A549 (cell line): ENCODE results near the gene HOXC10. TPM values are rescaled to one million over a fixed set of nuclear protein-coding genes. Genes with fewer than 3 reads are reported as not detected.

Source experiments
- ATAC-seq, 2 experiments: fragments of 200-7000 bp in 1 of 2; fragments of >200 bp in 1 of 2; cut with Nextera tagmentation in 1 of 2; cut with Tn5 transposase in 1 of 2; 3 replicates each; pipeline versions ENCODE4 v1.8.0 to v1.9.1; 2018 to 2020; ENCODE audit warnings: mild to moderate bottlenecking in 1 of 2, moderate library complexity in 1 of 2
- CTCF ChIA-PET: fragments of 300-600 bp; sonication (Branson Sonifier 250); formaldehyde crosslinking; extraction: SDS; loops from one replicate; lab custom pipeline; 2021; ENCODE audit warnings: antibody characterized with exemption, inconsistent platforms; lab: Yijun Ruan, JAX
- POLR2A ChIA-PET: fragments of 350-600 bp; formaldehyde crosslinking; extraction: SDS; loops from one replicate; lab custom pipeline; 2021; ENCODE audit warnings: antibody characterized with exemption, inconsistent platforms; lab: Yijun Ruan, JAX
- DNase-seq, 2 experiments: peaks; one replicate each; pipeline versions ENCODE4 v3.0.0 to v3.0.0-alpha.2; 2011 to 2016; ENCODE audit warnings: low read depth in 1 of 2, low spot score in 1 of 2
- FAIRE-seq: peaks from 2 replicates; lab custom pipeline; 2011; peaks lifted over from hg19 to GRCh38; lab: Jason Lieb, UNC
- H3K27ac ChIP-seq, 2 experiments: fragments of >200 bp; sonication (Bioruptor Twin); formaldehyde crosslinking; 3 replicates each; pipeline ENCODE4 v1.5.1; 2016 to 2017
- H3K4me1 ChIP-seq: fragments of >200 bp; sonication (Bioruptor Twin); formaldehyde crosslinking; 3 replicates; pipeline ENCODE4 v1.6.1; 2016
- H3K4me2 ChIP-seq: fragments of >200 bp; sonication (Bioruptor Twin); formaldehyde crosslinking; 3 replicates; pipeline ENCODE4 v1.6.1; 2016
- H3K4me3 ChIP-seq: fragments of >200 bp; sonication (Bioruptor Twin); formaldehyde crosslinking; 3 replicates; pipeline ENCODE4 v1.5.1; 2016
- H3K9me3 ChIP-seq: fragments of >200 bp; sonication (Bioruptor Twin); formaldehyde crosslinking; 3 replicates; pipeline ENCODE4 v1.6.1; 2016
- CBX8 ChIP-seq: fragments of 200-600 bp; sonication (generic); IDR thresholded peaks from 2 replicates; pipeline ENCODE4 v1.6.1; 2016
- CHD4 ChIP-seq: fragments of 200-600 bp; sonication (generic); IDR thresholded peaks from 2 replicates; pipeline ENCODE4 v1.6.1; 2016; ENCODE audit warnings: antibody characterized with exemption, mild to moderate bottlenecking, borderline replicate concordance
- E2F6 ChIP-seq: IDR thresholded peaks from 2 replicates; pipeline ENCODE4 v1.6.1; 2012; ENCODE audit warnings: low read depth, borderline replicate concordance
- EHF ChIP-seq: fragments of 250-450 bp; sonication (Bioruptor Pico); IDR thresholded peaks from 2 replicates; pipeline ENCODE4 v1.5.0; 2020; ENCODE audit warnings: mild to moderate bottlenecking
- ELK1 ChIP-seq: fragments of 150-350 bp; IDR thresholded peaks from 2 replicates; pipeline ENCODE4 v1.6.1; 2014; ENCODE audit warnings: low read depth, mild to moderate bottlenecking, low read length
- EP300 ChIP-seq, 2 experiments: fragments of >200 bp; sonication (Bioruptor Twin); formaldehyde crosslinking; IDR thresholded peaks; 2 replicates in 1 of 2; 3 replicates in 1 of 2; pipeline ENCODE4 v1.6.1; 2016 to 2017
- ESRRA ChIP-seq: fragments of 150-350 bp; IDR thresholded peaks from 2 replicates; pipeline ENCODE4 v1.6.1; 2014; ENCODE audit warnings: mild to moderate bottlenecking, low read length, borderline replicate concordance
- FOSB ChIP-seq: fragments of 250-450 bp; sonication (Bioruptor Pico); IDR thresholded peaks from 2 replicates; pipeline ENCODE4 v1.5.0; 2020; ENCODE audit warnings: mild to moderate bottlenecking, moderate library complexity
- FOSL2 ChIP-seq, 2 experiments: fragments of 450-650 bp in 1 of 2; fragments of >200 bp in 1 of 2; sonication (Bioruptor Twin) in 1 of 2; formaldehyde crosslinking; IDR thresholded peaks; 2 replicates each; pipeline versions ENCODE4 v1.5.0 to v1.6.1; 2016 to 2020; ENCODE audit warnings: mild to moderate bottlenecking in 1 of 2, moderate library complexity in 1 of 2
- HDAC2 ChIP-seq: fragments of 200-600 bp; sonication (generic); IDR thresholded peaks from 2 replicates; pipeline ENCODE4 v1.6.1; 2016
- HOXB13 ChIP-seq: fragments of 250-450 bp; sonication (Bioruptor Pico); IDR thresholded peaks from 2 replicates; pipeline ENCODE4 v1.5.0; 2020; ENCODE audit warnings: low read depth, mild to moderate bottlenecking, moderate library complexity
- JUNB ChIP-seq: fragments of >200 bp; sonication (Bioruptor Twin); formaldehyde crosslinking; IDR thresholded peaks from 2 replicates; pipeline ENCODE4 v1.6.1; 2016
- MYC ChIP-seq: IDR thresholded peaks from 2 replicates; pipeline ENCODE4 v1.6.1; 2012; ENCODE audit warnings: mild to moderate bottlenecking, inconsistent platforms, low read length, improper control_type of control experiment, borderline replicate concordance
- NFE2L2 ChIP-seq: fragments of 150-350 bp; conservative IDR thresholded peaks from 2 replicates; pipeline ENCODE4 v1.6.1; 2014; ENCODE audit warnings: low read length
- NR3C1 ChIP-seq: fragments of >200 bp; sonication (Bioruptor Twin); formaldehyde crosslinking; IDR thresholded peaks from 3 replicates; pipeline ENCODE4 v1.6.1; 2017
- RAD21 ChIP-seq, 2 experiments: fragments of >200 bp in 1 of 2; sonication (Bioruptor Twin) in 1 of 2; formaldehyde crosslinking in 1 of 2; IDR thresholded peaks in 1 of 2; conservative IDR thresholded peaks in 1 of 2; 2 replicates in 1 of 2; 3 replicates in 1 of 2; pipeline ENCODE4 v1.6.1; 2012 to 2018; ENCODE audit warnings: inconsistent platforms in 1 of 2
- RARB ChIP-seq: fragments of 250-450 bp; sonication (Bioruptor Pico); IDR thresholded peaks from 2 replicates; pipeline ENCODE4 v1.8.0; 2021; ENCODE audit warnings: mild to moderate bottlenecking, moderate library complexity
- RFX5 ChIP-seq: fragments of 450-650 bp; IDR thresholded peaks from 2 replicates; pipeline ENCODE4 v1.7.1; 2014; ENCODE audit warnings: antibody characterized with exemption, mild to moderate bottlenecking, moderate library complexity
- TFCP2L1 ChIP-seq: fragments of 250-450 bp; sonication (Bioruptor Pico); IDR thresholded peaks from 2 replicates; pipeline ENCODE4 v1.5.0; 2021; ENCODE audit warnings: mild to moderate bottlenecking
- WGBS: methylation state at CpG from one replicate; pipeline ENCODE4 v1.1.6; 2017; ENCODE audit errors: missing lambda C conversion rate; 5-methylcytosine and 5-hydroxymethylcytosine counted together
- polyA plus RNA-seq, 4 experiments: library from polyadenylated mRNA; depleted of rRNA in 3 of 4; stranded (reverse); fragments of >200 nt; fragmentation: RNase III in 1 of 4; extraction: RNeasy Plus Mini Kit Qiagen cat#74134 plus additional on column Dnase treatment in 1 of 4; gene quantifications; 2 replicates in 3 of 4; 3 replicates in 1 of 4; pipeline ENCODE4 v1.2.3, GENCODE V29; 2011 to 2017
- TF ChIP-seq, protein P1 (sequence below): fragments of 450-650 bp; IDR thresholded peaks from 2 replicates; pipeline ENCODE4 v1.6.1; 2014; ENCODE audit warnings: antibody characterized with exemption
- TF ChIP-seq, protein P2 (sequence below): IDR thresholded peaks from 2 replicates; pipeline ENCODE4 v1.6.1; 2012
- TF ChIP-seq, protein P3 (sequence below): fragments of 200-600 bp; sonication (generic); IDR thresholded peaks from 2 replicates; pipeline ENCODE4 v1.6.1; 2016; ENCODE audit warnings: antibody characterized with exemption, mild to moderate bottlenecking, moderate library complexity
- TF ChIP-seq, protein P4 (sequence below): fragments of >200 bp; sonication (Bioruptor Twin); formaldehyde crosslinking; IDR thresholded peaks from 3 replicates; pipeline ENCODE4 v1.6.1; 2016

Gene HOXC10
- polyA plus RNA-seq, 2 of the 4 experiments (the other 2 are of a cell fraction), result 2.9 to 3.2 TPM

GRCh38 chr12:53958128-53958527, 26.8 kb upstream of the HOXC10 start:
- H3K4me3 ChIP-seq, result no peak overlapping the region
- no peak for TF ChIP-seq EP300 (IDR thresholded peaks at IDR 0.05)
- no peaks in the 10 kb centered on the region for H3K9me3 ChIP-seq
- no peaks in the 10 kb centered on the region for H3K4me1 ChIP-seq
- FAIRE-seq (no peak), DNase-seq (no peak), ATAC-seq (no peak)
- CTCF ChIA-PET, result interaction anchor here (0.9 to 2.3 kb wide), 6 partner anchors 9 to 212 kb away, joined by 3 to 10 read pairs (median 4); partner anchors contain the start of gene HOXC10
- 88% methylated on average over 3 of the region's 3 CpGs for WGBS
- POLR2A ChIA-PET, result no interaction called here
- H3K27ac ChIP-seq, result no peak overlapping the region
- no peak overlapping the region for H3K4me2 ChIP-seq

- ATAC-seq, result no peak
- H3K4me1 ChIP-seq, result peaks cover 4% of the 10 kb centered on the region; the same call in 1 of the 3 replicates
- no peak for TF ChIP-seq HOXB13 (CRISPR knock-in tag)
- no peak for TF ChIP-seq ESRRA
- no peak for TF ChIP-seq ELK1
- no peak for TF ChIP-seq NR3C1
- TF ChIP-seq, protein P1, sequence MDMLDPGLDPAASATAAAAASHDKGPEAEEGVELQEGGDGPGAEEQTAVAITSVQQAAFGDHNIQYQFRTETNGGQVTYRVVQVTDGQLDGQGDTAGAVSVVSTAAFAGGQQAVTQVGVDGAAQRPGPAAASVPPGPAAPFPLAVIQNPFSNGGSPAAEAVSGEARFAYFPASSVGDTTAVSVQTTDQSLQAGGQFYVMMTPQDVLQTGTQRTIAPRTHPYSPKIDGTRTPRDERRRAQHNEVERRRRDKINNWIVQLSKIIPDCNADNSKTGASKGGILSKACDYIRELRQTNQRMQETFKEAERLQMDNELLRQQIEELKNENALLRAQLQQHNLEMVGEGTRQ, result no peak
- no peak for TF ChIP-seq RAD21 (conservative IDR thresholded peaks at IDR 0.05 in 1 of 2, IDR thresholded peaks at IDR 0.05 in 1 of 2)
- TF ChIP-seq, protein P2, sequence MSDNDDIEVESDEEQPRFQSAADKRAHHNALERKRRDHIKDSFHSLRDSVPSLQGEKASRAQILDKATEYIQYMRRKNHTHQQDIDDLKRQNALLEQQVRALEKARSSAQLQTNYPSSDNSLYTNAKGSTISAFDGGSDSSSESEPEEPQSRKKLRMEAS, result no peak
- no peak for TF ChIP-seq FOSB (CRISPR knock-in tag)
- TF ChIP-seq HDAC2, result no peak
- TF ChIP-seq, protein P3, sequence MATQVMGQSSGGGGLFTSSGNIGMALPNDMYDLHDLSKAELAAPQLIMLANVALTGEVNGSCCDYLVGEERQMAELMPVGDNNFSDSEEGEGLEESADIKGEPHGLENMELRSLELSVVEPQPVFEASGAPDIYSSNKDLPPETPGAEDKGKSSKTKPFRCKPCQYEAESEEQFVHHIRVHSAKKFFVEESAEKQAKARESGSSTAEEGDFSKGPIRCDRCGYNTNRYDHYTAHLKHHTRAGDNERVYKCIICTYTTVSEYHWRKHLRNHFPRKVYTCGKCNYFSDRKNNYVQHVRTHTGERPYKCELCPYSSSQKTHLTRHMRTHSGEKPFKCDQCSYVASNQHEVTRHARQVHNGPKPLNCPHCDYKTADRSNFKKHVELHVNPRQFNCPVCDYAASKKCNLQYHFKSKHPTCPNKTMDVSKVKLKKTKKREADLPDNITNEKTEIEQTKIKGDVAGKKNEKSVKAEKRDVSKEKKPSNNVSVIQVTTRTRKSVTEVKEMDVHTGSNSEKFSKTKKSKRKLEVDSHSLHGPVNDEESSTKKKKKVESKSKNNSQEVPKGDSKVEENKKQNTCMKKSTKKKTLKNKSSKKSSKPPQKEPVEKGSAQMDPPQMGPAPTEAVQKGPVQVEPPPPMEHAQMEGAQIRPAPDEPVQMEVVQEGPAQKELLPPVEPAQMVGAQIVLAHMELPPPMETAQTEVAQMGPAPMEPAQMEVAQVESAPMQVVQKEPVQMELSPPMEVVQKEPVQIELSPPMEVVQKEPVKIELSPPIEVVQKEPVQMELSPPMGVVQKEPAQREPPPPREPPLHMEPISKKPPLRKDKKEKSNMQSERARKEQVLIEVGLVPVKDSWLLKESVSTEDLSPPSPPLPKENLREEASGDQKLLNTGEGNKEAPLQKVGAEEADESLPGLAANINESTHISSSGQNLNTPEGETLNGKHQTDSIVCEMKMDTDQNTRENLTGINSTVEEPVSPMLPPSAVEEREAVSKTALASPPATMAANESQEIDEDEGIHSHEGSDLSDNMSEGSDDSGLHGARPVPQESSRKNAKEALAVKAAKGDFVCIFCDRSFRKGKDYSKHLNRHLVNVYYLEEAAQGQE, result no peak
- no peak for TF ChIP-seq RARB (CRISPR knock-in tag)
- TF ChIP-seq MYC, result no peak
- TF ChIP-seq NFE2L2, result no peak
- no peak for TF ChIP-seq CBX8
- POLR2A ChIA-PET, result no interaction called here
- CTCF ChIA-PET, result interaction anchor here (0.5 to 2.3 kb wide), 11 partner anchors 10 to 242 kb away, joined by 3 to 10 read pairs (median 4); partner anchors contain the start of gene HOXC10
- H3K9me3 ChIP-seq, result no peaks in the 10 kb centered on the region
- H3K4me2 ChIP-seq, result no peak overlapping the region
- no peak for FAIRE-seq
- 63% methylated on average over 4 of the region's 4 CpGs for WGBS
- no peak for DNase-seq
- no peak overlapping the region for H3K4me3 ChIP-seq
- H3K27ac ChIP-seq, result no peak overlapping the region
These were observed 25.6 kb upstream of the HOXC10 start for GRCh38 chr12:53959314-53959713.

- Histone ChIP-seq H3K4me2 (no peak overlapping the region), H3K27ac (no peak overlapping the region), H3K4me3 (no peak overlapping the region), H3K4me1 (peaks cover 9% of the 10 kb centered on the region; the same call in 1 of the 3 replicates), H3K9me3 (no peaks in the 10 kb centered on the region)
- 90% methylated on average over 39 of the region's 39 CpGs for WGBS
- DNase-seq, result no peak
- POLR2A ChIA-PET, result no interaction called here
- TF ChIP-seq FOSB (CRISPR knock-in tag), result no peak
- TF ChIP-seq EHF (CRISPR knock-in tag), result no peak
- TF ChIP-seq JUNB, result no peak
- no peak for TF ChIP-seq RFX5
- TF ChIP-seq, protein P4, sequence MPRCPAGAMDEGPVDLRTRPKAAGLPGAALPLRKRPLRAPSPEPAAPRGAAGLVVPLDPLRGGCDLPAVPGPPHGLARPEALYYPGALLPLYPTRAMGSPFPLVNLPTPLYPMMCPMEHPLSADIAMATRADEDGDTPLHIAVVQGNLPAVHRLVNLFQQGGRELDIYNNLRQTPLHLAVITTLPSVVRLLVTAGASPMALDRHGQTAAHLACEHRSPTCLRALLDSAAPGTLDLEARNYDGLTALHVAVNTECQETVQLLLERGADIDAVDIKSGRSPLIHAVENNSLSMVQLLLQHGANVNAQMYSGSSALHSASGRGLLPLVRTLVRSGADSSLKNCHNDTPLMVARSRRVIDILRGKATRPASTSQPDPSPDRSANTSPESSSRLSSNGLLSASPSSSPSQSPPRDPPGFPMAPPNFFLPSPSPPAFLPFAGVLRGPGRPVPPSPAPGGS, result no peak
- TF ChIP-seq NFE2L2, result no peak
- no peak for TF ChIP-seq TFCP2L1
- no peak for TF ChIP-seq CHD4
- no peak for TF ChIP-seq FOSL2 (IDR thresholded peaks at IDR 0.05)
- no peak for TF ChIP-seq FOSL2 (CRISPR knock-in tag; IDR thresholded peaks at IDR 0.05)
- TF ChIP-seq E2F6, result no peak
- TF ChIP-seq ELK1, result no peak
- CTCF ChIA-PET, result interaction anchor here (0.9 to 2.3 kb wide), 8 partner anchors 8 to 258 kb away, joined by 3 to 10 read pairs (median 5); partner anchors contain the start of gene HOXC10
- ATAC-seq, result no peak
- FAIRE-seq, result no peak
These were observed 24.5 kb upstream of the HOXC10 start for GRCh38 chr12:53960187-53961024.
